GM12873 (cell line): Measurements from ENCODE around the gene ELMOD1.
A peak's percentile ranks its signal among the peaks of the same experiment; 100 is the strongest.

ENCODE experiments used
- TF ChIP-seq, protein P1 (sequence below): IDR thresholded peaks from 2 replicates; pipeline ENCODE4 v1.5.1; 2012; ENCODE audit warnings: low read depth, mild to moderate bottlenecking, moderate library complexity, low read length, control low read depth; ENCODE audit not compliant: insufficient read depth; ENCODE audit errors: missing control alignments

ELMOD1 gene

DNA sequence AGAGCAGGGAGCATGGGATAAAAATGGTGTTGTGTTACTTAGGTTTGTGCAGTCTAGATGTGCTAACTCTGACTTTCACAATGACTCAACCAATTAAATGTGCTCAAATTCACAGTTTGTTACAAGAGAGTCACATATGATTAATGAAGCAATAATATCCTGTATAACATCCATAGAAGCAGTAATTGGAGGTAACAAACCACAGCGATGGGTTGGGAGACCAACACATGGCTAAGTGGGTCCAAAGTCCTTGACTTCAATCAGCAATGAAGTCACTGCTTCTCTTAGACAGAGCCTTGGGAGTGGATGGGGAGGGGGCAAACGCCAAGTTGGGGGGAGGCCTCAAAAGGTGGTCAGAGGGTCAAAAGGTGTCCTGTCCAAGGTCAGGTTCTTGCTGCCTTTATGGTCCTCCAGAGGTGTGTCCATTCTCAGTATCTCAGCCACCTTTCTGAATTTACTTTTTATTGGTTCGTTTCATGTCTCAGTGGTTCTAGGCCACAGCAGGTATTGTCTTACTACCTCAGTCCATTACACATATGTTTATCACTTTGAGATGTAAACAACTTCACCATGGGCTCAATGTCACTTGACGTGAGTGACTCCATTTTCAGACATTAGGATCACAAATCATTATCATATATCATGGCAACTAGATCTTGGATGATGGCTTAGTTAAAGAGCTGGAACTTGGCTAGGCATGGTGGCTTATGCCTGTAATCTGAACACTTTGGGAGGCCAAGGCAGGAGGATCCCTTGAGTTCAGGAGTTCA is 88.5 kb downstream of the ELMOD1 start:
- TF ChIP-seq, protein P1, sequence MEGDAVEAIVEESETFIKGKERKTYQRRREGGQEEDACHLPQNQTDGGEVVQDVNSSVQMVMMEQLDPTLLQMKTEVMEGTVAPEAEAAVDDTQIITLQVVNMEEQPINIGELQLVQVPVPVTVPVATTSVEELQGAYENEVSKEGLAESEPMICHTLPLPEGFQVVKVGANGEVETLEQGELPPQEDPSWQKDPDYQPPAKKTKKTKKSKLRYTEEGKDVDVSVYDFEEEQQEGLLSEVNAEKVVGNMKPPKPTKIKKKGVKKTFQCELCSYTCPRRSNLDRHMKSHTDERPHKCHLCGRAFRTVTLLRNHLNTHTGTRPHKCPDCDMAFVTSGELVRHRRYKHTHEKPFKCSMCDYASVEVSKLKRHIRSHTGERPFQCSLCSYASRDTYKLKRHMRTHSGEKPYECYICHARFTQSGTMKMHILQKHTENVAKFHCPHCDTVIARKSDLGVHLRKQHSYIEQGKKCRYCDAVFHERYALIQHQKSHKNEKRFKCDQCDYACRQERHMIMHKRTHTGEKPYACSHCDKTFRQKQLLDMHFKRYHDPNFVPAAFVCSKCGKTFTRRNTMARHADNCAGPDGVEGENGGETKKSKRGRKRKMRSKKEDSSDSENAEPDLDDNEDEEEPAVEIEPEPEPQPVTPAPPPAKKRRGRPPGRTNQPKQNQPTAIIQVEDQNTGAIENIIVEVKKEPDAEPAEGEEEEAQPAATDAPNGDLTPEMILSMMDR, result no peak

DNA sequence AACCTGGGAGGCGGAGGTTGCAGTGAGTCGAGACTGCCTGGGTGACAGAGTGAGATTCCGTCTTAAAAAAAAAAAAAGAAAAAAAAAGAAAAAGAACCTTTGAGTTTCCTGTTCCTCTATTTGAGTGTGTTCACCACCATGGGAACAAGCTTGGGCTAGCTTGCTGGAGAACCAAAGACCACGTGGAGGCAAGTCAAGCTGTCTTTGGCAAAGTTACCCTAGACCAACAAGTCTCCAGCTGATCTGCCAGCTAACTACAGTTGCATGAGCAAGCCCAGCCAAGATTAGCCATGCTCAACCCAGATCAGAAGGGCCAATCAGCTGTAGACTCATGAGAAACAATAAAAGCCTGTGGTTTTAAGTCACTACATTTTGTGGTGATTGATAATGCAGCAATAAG is 91.2 kb downstream of the ELMOD1 start:
- TF ChIP-seq, protein P1, result no peak

DNA sequence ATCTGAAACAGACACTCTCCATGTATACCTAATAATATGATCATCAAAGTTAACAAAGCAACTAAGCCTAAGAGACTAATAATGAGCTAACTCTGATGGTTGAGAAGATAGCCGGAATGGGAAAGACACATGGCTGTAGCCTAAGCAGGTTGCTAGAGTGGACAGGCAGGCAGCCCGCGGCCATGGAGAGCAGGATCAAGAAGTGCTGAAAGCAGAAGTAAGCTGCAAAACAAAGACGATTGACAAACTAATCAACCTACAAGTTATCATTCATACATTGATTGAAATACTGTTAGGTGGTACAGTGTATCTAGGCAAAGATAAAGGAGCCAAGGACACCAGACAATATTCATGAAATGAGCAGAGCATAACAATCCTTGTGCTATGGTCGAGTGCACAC is 91.6 kb downstream of the ELMOD1 start:
- TF ChIP-seq, protein P1, result no peak

DNA sequence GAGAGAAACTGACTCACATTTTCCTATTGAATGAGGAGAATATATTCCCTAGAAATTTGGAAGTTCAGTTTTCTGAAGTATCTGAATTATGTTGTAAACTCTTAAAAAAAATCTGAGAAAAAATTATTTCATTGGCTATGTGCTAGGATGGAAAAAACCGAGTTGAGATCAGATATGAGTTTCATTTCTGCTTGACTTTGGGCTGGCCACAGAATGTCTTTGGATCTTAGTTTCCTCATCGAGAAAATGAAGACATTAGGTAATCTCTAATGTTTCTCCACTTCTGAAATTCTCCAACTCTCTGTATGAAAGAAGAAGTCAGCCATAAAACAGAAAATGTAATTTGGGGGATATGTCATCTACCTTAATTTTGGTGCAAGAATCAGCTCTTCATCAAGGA is 92.1 kb downstream of the ELMOD1 start:
- TF ChIP-seq, protein P1, result no peak

DNA sequence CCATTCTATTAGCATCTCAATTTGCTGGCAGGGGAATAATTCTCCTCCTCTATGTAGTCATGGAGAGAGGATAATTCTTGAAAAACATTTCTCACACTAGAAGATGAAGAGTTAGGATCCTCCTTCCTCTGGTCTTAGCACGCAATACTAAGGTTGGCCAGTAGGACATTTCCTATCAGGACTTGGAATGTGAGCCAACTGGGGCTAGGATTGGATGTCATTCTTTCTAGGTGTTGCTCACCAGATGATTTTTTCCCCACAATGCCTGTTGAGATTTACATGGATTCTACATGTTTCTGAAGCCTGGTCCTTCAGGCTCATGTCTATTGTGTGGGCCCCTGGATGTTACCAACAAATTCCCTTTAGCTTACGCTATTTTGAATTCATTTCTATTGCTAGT is 92.9 kb downstream of the ELMOD1 start:
- TF ChIP-seq, protein P1, result peak; percentile 57

DNA sequence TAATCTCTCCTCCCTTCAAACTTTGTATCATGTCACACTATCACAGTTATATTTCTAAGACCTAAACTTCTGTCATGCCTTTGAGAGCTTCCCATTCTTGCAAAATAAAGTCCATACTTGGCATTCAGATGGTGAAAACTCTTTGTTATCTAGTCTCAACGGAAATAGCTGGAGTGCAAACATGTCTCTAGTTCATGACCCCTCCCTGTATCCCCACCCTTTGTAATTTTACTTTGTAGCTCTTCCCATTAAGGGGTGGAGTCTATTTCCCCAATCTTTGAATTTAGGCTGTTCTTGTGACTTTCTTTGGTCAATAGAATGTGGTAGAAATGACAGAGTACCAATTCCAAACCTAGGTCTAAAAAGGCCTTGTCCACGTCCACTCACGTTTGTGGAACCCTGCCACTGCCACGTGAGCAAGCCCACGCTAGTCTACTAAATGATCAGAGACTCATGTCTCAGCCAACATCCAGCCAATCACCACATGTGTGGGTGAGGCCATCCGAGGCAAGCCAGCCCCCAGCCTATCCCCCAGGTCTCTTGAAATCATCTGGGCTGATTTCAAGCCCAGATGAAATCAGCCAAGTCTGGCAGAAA is 97.5 kb downstream of the ELMOD1 start:
- TF ChIP-seq, protein P1, result no peak

DNA sequence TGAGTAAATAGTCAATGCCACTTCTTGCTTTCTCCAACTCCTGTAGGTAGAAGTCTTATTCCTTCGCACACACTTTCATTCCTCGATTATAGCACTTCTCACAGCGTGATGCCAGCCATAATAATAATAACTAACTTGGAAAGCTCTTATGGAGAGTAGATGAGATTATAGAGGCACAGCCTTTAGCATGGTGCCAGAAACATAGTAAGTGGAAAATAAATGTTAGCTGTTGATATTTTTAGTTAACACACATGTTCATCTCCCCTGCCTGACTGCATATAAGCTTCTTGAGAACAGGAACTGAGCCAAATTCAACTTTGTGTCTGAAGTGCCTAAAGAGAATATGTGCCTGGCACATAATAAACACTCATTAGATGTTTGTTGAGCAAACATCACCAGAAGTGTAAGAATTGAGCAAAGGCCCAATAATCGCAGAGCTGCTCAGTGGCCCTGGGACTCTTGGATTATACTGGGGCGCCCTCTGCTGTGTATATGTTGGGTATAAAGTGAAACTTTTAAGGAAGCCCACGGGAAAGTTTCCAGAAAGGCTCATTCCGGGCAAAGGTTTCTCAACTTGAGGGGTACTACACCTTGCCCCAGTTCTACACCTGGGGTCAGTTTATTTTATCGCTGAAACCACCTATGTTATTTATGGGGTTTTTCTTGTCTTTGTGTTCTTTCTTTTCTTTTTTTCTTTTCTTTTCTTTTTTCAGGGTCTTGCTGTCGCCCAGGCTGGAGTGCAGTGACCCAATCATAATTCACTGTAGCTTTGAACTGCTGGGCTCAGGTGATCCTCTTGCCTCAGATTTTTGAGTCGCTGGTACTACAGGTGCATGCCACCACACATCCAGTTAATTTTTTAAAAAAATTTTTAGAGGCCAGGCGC is 98.6 kb downstream of the ELMOD1 start:
- TF ChIP-seq, protein P1, result peak; percentile 61
